ENCODE measurements around the gene BEGAIN.

- TF ChIP-seq POLR2A (IDR thresholded peaks at IDR 0.05; ENCODE audit: low read depth): no peak
- TF ChIP-seq, protein P1, sequence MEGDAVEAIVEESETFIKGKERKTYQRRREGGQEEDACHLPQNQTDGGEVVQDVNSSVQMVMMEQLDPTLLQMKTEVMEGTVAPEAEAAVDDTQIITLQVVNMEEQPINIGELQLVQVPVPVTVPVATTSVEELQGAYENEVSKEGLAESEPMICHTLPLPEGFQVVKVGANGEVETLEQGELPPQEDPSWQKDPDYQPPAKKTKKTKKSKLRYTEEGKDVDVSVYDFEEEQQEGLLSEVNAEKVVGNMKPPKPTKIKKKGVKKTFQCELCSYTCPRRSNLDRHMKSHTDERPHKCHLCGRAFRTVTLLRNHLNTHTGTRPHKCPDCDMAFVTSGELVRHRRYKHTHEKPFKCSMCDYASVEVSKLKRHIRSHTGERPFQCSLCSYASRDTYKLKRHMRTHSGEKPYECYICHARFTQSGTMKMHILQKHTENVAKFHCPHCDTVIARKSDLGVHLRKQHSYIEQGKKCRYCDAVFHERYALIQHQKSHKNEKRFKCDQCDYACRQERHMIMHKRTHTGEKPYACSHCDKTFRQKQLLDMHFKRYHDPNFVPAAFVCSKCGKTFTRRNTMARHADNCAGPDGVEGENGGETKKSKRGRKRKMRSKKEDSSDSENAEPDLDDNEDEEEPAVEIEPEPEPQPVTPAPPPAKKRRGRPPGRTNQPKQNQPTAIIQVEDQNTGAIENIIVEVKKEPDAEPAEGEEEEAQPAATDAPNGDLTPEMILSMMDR (IDR thresholded peaks at IDR 0.05): no peak
- TF ChIP-seq POLR2AphosphoS5 (IDR thresholded peaks at IDR 0.05): no peak
These were observed 48.1 kb downstream of the BEGAIN start for GRCh38 chr14:100539003-100539660.

All from esophagus muscularis mucosa (tissue), 3 donors.